ENCODE measurements around the gene KLHL6.

The KLHL6 gene

DNA sequence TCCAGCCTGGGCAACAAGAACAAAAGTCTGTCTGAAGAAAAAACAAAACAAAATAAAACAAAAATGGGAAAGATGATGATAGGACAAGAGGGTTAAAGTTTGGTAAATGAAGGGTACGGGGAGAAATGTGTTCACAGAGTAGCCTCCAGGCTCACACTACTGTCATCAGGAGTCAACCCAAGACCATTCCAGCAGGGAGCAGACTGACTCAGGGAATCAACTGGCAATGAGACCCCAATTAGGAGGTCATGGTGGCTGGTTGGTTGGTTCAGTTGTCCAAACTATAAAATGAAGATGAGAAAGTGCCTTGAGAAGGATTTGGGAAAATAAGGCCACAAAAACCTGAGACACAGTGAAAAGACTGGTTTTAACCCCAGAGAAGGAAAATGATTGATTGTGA lies 51.8 kb downstream of the KLHL6 start:
- peak; percentile 17 for DNase-seq

GRCh38 chr3:183502237-183503181 lies 53.0 kb downstream of the KLHL6 start:
- DNase-seq = peak; percentile 32

GRCh38 chr3:183500981-183501704 lies 54.4 kb downstream of the KLHL6 start:
- peak; percentile 38 for DNase-seq

DNA sequence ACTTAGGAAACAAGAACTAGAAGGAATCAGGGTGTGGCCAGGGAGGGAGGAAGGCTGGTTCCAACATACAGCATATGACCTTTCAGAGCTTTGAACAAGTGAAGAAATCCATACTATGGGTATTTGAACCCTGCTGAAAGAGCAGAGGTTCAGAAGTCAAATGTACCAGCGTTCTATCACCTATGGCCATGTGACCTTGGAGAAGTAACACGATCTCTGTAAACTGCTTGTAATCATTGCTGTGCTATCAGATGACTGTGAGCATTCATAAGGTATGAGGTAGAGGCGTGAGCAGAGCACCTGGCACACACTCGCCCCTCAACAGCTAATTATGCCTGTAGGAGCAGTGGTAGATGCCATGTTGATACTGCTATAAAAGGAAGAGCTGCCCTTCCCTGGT lies 55.2 kb downstream of the KLHL6 start:
- DNase-seq = no peak

- peak; percentile 10 for DNase-seq
These were observed 56.9 kb downstream of the KLHL6 start for GRCh38 chr3:183498634-183499033.

DNA sequence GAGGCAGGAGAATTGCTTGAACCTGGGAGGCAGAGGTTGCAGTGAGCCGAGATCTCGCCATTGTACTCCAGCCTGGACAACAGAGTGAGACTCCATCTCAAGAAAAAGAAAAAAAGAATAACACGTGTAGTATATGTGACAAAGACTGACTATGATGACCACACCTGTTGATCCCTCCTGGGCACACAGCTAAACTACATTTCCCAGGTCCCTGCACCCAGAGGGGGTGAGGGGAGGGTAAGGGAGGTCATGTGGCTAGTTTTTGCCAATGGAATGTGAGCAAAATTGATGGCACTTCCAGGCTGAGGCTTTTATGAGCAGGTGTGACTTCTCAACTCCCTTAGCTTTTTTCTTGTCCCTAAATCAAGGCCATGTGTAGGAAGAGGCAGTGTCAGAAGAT lies 58.2 kb downstream of the KLHL6 start:
- peak; percentile 18 for DNase-seq

GRCh38 chr3:183496311-183496710 lies 59.2 kb downstream of the KLHL6 start:
- DNase-seq = no peak

- peak; percentile 40 for DNase-seq
These were observed 61.2 kb downstream of the KLHL6 start for GRCh38 chr3:183494341-183494740.

DNA sequence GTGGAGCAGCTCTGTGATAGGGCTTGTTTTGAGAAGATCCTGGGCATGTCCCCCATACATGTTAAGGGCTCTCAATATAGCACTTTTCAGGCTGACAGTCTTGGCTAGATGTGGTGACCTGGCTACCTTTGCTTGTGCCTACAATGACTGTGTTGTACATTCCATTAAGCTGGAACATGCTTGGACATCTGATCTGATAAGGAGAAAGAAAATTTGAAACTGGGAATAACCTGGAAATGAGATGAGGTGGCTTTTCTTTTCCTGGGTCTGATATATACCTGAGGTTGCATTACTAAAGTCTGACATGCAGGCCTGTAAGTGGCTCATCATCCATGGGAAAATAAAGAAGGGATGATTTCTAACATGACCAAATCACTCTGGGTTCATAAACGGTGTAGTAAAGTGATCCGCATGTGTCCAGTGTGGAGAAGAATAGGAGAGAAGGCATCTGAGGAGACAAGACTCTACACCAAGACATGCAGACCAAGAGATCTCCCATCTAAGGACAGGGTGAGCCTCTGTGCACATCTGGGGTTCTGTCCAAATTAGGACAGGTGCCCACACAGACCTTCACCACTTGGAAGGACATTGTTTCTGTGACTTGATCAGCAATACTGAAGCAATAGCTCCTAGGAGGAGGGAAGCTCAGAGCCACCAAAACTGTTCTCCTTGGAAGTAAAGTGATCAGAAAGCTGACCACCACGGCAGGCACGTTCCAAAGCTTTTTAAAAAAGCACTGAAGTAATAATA lies 62.0 kb downstream of the KLHL6 start:
- peak; percentile 10 for DNase-seq

DNA sequence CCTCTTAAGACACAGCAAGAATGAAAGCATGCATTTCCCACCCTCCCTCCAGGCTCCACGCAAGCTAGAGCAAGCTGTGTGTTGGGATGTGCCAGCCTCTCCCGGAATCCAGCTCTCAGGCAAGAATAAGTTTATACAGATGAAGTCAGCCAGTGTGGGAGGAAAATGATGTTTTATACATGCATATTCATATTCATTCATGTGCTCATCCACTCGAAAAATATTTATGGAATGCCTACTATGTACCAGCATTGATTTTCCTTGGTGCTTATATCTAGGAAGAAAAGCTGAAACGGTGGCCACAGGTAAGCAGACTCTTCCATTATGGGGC lies 62.7 kb downstream of the KLHL6 start:
- DNase-seq = no peak

DNA sequence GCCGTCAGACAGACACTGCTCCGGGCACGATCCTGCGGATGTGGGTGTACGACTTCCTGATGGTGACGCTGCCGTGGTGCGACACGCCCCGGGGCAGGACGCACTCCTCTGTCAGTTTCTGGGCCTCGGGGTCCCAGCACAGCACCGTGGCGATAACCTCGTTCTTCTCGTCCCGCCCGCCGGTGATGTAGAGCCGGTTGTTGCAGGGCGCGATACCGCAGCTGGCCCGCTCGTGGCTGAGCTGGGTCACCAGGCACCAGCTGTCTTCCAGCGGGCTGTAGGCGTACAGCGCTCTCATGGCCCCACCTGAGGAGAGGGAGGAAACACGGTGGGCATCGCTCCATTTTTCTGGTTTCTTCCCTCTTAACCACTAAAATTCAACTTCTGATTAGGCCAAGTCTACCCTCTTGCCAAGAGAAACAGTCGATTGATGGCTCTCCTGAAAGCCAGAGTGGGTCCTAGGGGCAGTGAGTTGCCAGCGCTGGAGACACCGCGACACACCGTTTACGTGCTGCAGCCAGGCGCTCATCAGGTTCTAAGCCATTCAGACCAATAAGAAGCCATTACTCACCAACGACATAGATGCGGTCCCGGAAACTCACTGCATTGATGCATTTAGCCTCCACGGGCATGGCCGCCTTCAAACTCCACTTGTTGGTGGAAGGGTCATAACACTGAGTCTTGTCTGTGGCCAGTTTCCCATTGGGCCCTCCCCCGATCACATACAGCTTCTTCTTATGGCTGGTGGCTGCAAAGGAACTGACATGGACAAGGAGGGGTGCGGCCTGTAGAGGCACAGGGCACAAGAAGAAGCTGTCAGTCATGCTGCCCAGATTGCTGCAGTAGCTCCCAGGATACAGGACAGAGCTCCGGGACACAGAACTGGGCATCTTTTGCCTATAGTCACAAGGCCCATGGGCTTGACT lies 63.3 kb downstream of the KLHL6 start:
- peak; percentile 43 for DNase-seq

GRCh38 chr3:183491109-183491922 lies 64.2 kb downstream of the KLHL6 start:
- peak; percentile 40 for DNase-seq

GRCh38 chr3:183490653-183491052 lies 64.9 kb downstream of the KLHL6 start:
- DNase-seq = peak; percentile 13

GRCh38 chr3:183490211-183490601 lies 65.3 kb downstream of the KLHL6 start:
- DNase-seq = peak; percentile 7

DNA sequence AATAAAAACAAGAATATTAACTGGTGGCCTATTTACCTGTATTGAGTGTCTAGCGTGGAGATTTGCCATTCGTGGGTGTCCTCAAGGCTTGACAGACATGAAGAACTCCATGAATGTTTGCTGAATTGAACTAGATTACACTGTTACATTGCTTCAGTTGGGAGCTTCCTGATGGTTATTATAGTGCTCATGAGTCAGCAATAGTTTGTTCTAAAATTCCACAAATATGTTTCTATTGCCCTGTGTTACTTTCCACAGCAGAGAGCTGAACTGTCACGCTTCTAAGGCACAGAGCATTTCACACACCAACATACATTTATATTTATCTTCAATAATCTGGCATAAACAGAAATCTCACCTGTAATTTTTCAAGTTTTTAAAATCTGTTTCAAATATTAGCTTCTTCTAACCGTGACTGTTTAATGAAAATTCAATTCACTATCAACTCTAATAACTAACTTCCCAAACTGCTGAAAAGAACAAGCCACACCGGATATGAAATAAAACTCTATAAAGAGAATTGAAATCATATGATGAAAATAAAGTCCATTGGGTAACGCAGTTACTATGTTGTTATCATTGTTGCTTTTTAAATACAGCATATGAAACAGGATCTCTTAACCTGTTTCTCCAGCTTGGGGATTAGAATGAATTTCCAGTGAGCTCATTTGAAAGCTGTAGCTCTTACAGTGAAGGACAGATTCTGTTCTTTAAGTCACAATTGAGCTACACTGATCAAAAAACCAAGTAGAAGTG lies 65.9 kb downstream of the KLHL6 start:
- no peak for DNase-seq

DNA sequence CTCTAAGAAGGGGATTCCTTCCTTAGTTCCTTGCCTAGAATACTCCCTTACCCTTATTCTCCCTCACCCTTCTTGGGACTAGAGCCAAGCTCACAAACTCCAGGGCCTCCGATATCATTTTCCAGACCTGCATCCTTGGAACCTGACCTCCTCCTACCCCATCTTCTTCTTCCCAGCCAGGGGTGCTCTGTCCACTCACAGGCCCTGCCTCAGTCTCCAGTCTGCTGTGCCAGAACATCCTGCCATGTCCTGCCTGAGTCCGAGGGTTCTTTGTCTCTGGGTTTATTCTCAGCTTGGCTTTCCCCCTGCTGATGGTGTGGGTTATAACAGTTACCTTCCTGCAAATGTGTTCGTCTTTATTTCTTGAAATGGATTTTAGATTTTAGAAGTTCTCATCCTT lies 67.2 kb downstream of the KLHL6 start:
- peak; percentile 8 for DNase-seq

DNA sequence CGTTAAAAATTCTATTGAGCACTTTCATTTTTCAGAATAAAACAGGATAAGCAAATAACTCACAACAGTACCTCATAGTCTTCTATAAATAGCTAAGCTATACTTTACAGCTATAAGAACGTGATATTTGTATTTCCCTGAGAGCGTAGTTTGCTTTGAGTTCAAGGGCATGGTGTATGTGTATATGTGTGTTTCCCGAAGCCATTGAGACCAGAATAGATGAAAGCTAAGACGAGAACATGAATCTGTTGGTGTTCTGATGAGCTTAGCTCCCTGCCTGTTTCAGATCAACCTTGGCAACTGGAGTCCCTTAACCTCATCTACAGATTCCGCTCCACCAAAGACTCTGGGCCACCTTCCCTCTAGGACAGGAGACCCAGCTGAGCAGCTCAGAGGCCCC lies 67.6 kb downstream of the KLHL6 start:
- no peak for DNase-seq

- DNase-seq = peak; percentile 13
These were observed 68.5 kb downstream of the KLHL6 start for GRCh38 chr3:183487016-183487415.

DNA sequence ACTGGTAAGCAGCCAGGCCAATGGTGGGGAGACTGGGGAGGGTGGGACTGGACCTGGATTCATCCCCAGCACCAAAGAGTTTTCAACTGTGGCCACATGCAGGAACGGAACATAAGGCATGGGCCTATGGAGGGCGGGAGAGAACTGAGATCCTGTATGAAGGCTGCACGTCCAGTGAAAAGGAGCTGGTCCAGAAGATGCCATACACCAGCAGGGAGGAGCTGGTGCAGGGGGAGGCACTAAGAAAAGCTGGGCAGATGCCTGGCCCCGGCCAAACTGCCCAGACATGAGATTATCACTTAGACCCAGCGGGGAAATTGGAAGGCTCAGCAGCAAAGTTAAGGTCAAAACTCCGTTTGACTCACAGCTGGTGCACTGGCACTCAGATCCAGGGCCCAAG lies 69.0 kb downstream of the KLHL6 start:
- peak; percentile 48 for DNase-seq

- DNase-seq = peak; percentile 23
These were observed 69.9 kb downstream of the KLHL6 start for GRCh38 chr3:183485585-183485984.

GRCh38 chr3:183485093-183485492 lies 70.4 kb downstream of the KLHL6 start:
- peak; percentile 38 for DNase-seq

All from activated CD8-positive, alpha-beta memory T cell treated with anti-CD3 and anti-CD28 coated beads, Interleukin-2, amount 50 U/mL, for 48 hours (primary cell).